ENCODE data around the gene SLC38A5. TPM values are rescaled to one million over a fixed set of nuclear protein-coding genes. Genes with fewer than 3 reads are reported as not detected.
A peak's percentile ranks its signal among the peaks of the same experiment; 100 is the strongest.
"Not testable (repeated sequence)": the region's sequence is repeated elsewhere in the genome, so short reads cannot be mapped to it uniquely, and the experiment has no call there.

The SLC38A5 gene
- total RNA-seq = 4.2 TPM
- 10 to 100 TPM in 1 of 8 donors, 1 to 10 TPM in 7; 5.9 to 12.2 (median 8.4) TPM for polyA plus RNA-seq (ENCODE audit: insufficient read depth in 1 of 8, insufficient read length in 8 of 8, low replicate concordance in 1 of 8)
- long read RNA-seq, donor 1 = 0 reads
- long read RNA-seq, donor 2 = 0 reads
- long read RNA-seq, donor 3, partial matches to known transcripts = 17 of 27 reads
- long read RNA-seq, donor 3, other reads (novel, unspliced or antisense) = 8 of 27 reads
- long read RNA-seq, donor 4 = 0 reads
- long read RNA-seq, donor 5 = 0 reads
- long read RNA-seq, donor 6 = 0 reads
- long read RNA-seq, donor 7 = 0 reads
- long read RNA-seq, donor 8 = 0 reads
- long read RNA-seq, donor 9, partial matches to known transcripts = 0 of 1 reads
- long read RNA-seq, donor 9, other reads (novel, unspliced or antisense) = 0 of 1 reads
- long read RNA-seq, donor 10, partial matches to known transcripts = 0 of 2 reads
- long read RNA-seq, donor 10, other reads (novel, unspliced or antisense) = 0 of 2 reads
- long read RNA-seq, donor 11 = 0 reads

- Histone ChIP-seq H3K9me3 (replicated peaks; ENCODE audit: control insufficient read depth, low read depth, low read length) (peaks cover 2% of the 10 kb centered on the region), H3K4me3 (ENCODE audit: low read length) (peak within 1 kb of the TSS; percentile 15), H3K27me3 (ENCODE audit: control insufficient read depth, insufficient read depth, low read length) (peaks cover 18% of the 10 kb centered on the region), H3K4me1 (ENCODE audit: control insufficient read depth, insufficient read depth, low read length) (peaks cover 15% of the 10 kb centered on the region), H3K36me3 (ENCODE audit: control insufficient read depth, insufficient read depth, low read length) (no peaks in the 10 kb centered on the region), H3K27ac (ENCODE audit: low read length) (no peak within 1 kb of the TSS)
- no peak for DNase-seq
- WGBS (ENCODE audit: insufficient coverage) = 79% methylated on average over 13 of the region's 18 CpGs
Measured at GRCh38 chrX:48470110-48470832, at the start of gene SLC38A5. SLC38A5 (minus strand) TSS chrX:48470260; CDS start chrX:48467924, 2,336 bp downstream.

- WGBS (ENCODE audit: insufficient coverage) = 80% methylated on average over 3 of the region's 4 CpGs
- H3K4me3 ChIP-seq (ENCODE audit: low read length); H3K9me3 ChIP-seq (replicated peaks; ENCODE audit: control insufficient read depth, low read depth, low read length); H3K4me1 ChIP-seq (ENCODE audit: control insufficient read depth, insufficient read depth, low read length); H3K27ac ChIP-seq (ENCODE audit: low read length); H3K36me3 ChIP-seq (ENCODE audit: control insufficient read depth, insufficient read depth, low read length); DNase-seq; H3K27me3 ChIP-seq (ENCODE audit: control insufficient read depth, insufficient read depth, low read length): not testable (repeated sequence)
Measured at GRCh38 chrX:48519481-48519880, 49.4 kb upstream of the SLC38A5 start.

- H3K27me3 ChIP-seq (ENCODE audit: control insufficient read depth, insufficient read depth, low read length) = no peaks in the 10 kb centered on the region
- peaks cover 2% of the 10 kb centered on the region for H3K9me3 ChIP-seq (replicated peaks; ENCODE audit: control insufficient read depth, low read depth, low read length)
- no peaks in the 10 kb centered on the region for H3K4me1 ChIP-seq (ENCODE audit: control insufficient read depth, insufficient read depth, low read length)
- WGBS (ENCODE audit: insufficient coverage) = 59% methylated on average over 4 of the region's 5 CpGs
- no peaks in the 10 kb centered on the region for H3K36me3 ChIP-seq (ENCODE audit: control insufficient read depth, insufficient read depth, low read length)
- no peak overlapping the region for H3K4me3 ChIP-seq (ENCODE audit: low read length)
- H3K27ac ChIP-seq (ENCODE audit: low read length) = no peak overlapping the region
- DNase-seq = no peak
Measured at GRCh38 chrX:48516987-48517386, 46.9 kb upstream of the SLC38A5 start.

- no peak overlapping the region for H3K4me3 ChIP-seq (ENCODE audit: low read length)
- WGBS (ENCODE audit: insufficient coverage) = 73% methylated on average over 7 of the region's 10 CpGs
- no peaks in the 10 kb centered on the region for H3K9me3 ChIP-seq (replicated peaks; ENCODE audit: control insufficient read depth, low read depth, low read length)
- H3K27me3 ChIP-seq (ENCODE audit: control insufficient read depth, insufficient read depth, low read length) = no peaks in the 10 kb centered on the region
- DNase-seq = no peak
- no peaks in the 10 kb centered on the region for H3K4me1 ChIP-seq (ENCODE audit: control insufficient read depth, insufficient read depth, low read length)
- no peaks in the 10 kb centered on the region for H3K36me3 ChIP-seq (ENCODE audit: control insufficient read depth, insufficient read depth, low read length)
- no peak overlapping the region for H3K27ac ChIP-seq (ENCODE audit: low read length)
Measured at GRCh38 chrX:48516285-48516684, 46.2 kb upstream of the SLC38A5 start.

GRCh38 chrX:48515842-48516241 lies 45.8 kb upstream of the SLC38A5 start:
- H3K36me3 ChIP-seq (ENCODE audit: control insufficient read depth, insufficient read depth, low read length) = no peaks in the 10 kb centered on the region
- no peak for DNase-seq
- 83% methylated on average over 7 of the region's 10 CpGs for WGBS (ENCODE audit: insufficient coverage)
- no peaks in the 10 kb centered on the region for H3K9me3 ChIP-seq (replicated peaks; ENCODE audit: control insufficient read depth, low read depth, low read length)
- H3K4me3 ChIP-seq (ENCODE audit: low read length) = no peak overlapping the region
- H3K4me1 ChIP-seq (ENCODE audit: control insufficient read depth, insufficient read depth, low read length) = no peaks in the 10 kb centered on the region
- H3K27me3 ChIP-seq (ENCODE audit: control insufficient read depth, insufficient read depth, low read length) = no peaks in the 10 kb centered on the region
- H3K27ac ChIP-seq (ENCODE audit: low read length) = no peak overlapping the region

- WGBS (ENCODE audit: insufficient coverage) = 92% methylated on average over 9 of the region's 9 CpGs
- Histone ChIP-seq H3K36me3 (ENCODE audit: control insufficient read depth, insufficient read depth, low read length) (no peaks in the 10 kb centered on the region), H3K9me3 (replicated peaks; ENCODE audit: control insufficient read depth, low read depth, low read length) (no peaks in the 10 kb centered on the region), H3K4me3 (ENCODE audit: low read length) (no peak overlapping the region), H3K4me1 (ENCODE audit: control insufficient read depth, insufficient read depth, low read length) (no peaks in the 10 kb centered on the region), H3K27ac (ENCODE audit: low read length) (no peak overlapping the region), H3K27me3 (ENCODE audit: control insufficient read depth, insufficient read depth, low read length) (no peaks in the 10 kb centered on the region)
- no peak for DNase-seq
Measured at GRCh38 chrX:48514868-48515460, 44.9 kb upstream of the SLC38A5 start.

GRCh38 chrX:48514126-48514806 lies 44.2 kb upstream of the SLC38A5 start:
- Histone ChIP-seq H3K27ac (ENCODE audit: low read length) (no peak overlapping the region), H3K36me3 (ENCODE audit: control insufficient read depth, insufficient read depth, low read length) (no peaks in the 10 kb centered on the region), H3K4me1 (ENCODE audit: control insufficient read depth, insufficient read depth, low read length) (peaks cover 4% of the 10 kb centered on the region), H3K4me3 (ENCODE audit: low read length) (no peak overlapping the region), H3K9me3 (replicated peaks; ENCODE audit: control insufficient read depth, low read depth, low read length) (no peaks in the 10 kb centered on the region), H3K27me3 (ENCODE audit: control insufficient read depth, insufficient read depth, low read length) (no peaks in the 10 kb centered on the region)
- WGBS (ENCODE audit: insufficient coverage) = 86% methylated on average over 10 of the region's 16 CpGs
- no peak for DNase-seq

GRCh38 chrX:48513670-48514069 lies 43.6 kb upstream of the SLC38A5 start:
- H3K4me1 ChIP-seq (ENCODE audit: control insufficient read depth, insufficient read depth, low read length) = peaks cover 4% of the 10 kb centered on the region
- H3K36me3 ChIP-seq (ENCODE audit: control insufficient read depth, insufficient read depth, low read length) = no peaks in the 10 kb centered on the region
- no peaks in the 10 kb centered on the region for H3K9me3 ChIP-seq (replicated peaks; ENCODE audit: control insufficient read depth, low read depth, low read length)
- 40% methylated on average over 1 of the region's 4 CpGs for WGBS (ENCODE audit: insufficient coverage)
- no peak overlapping the region for H3K4me3 ChIP-seq (ENCODE audit: low read length)
- no peaks in the 10 kb centered on the region for H3K27me3 ChIP-seq (ENCODE audit: control insufficient read depth, insufficient read depth, low read length)
- H3K27ac ChIP-seq (ENCODE audit: low read length) = no peak overlapping the region
- no peak for DNase-seq

- H3K9me3 ChIP-seq (replicated peaks; ENCODE audit: control insufficient read depth, low read depth, low read length) = peaks cover 3% of the 10 kb centered on the region
- H3K4me1 ChIP-seq (ENCODE audit: control insufficient read depth, insufficient read depth, low read length) = peaks cover 7% of the 10 kb centered on the region
- no peaks in the 10 kb centered on the region for H3K36me3 ChIP-seq (ENCODE audit: control insufficient read depth, insufficient read depth, low read length)
- no peak for DNase-seq
- no peak overlapping the region for H3K4me3 ChIP-seq (ENCODE audit: low read length)
- H3K27me3 ChIP-seq (ENCODE audit: control insufficient read depth, insufficient read depth, low read length) = no peaks in the 10 kb centered on the region
- 84% methylated on average over 8 of the region's 20 CpGs for WGBS (ENCODE audit: insufficient coverage)
- H3K27ac ChIP-seq (ENCODE audit: low read length) = no peak overlapping the region
Measured at GRCh38 chrX:48512371-48512935, 42.4 kb upstream of the SLC38A5 start.

Measured in muscle of leg (tissue), 16 donors.